Gastrocnemius medialis (tissue), 4 donors: ENCODE data around the gene RWDD2A.

Experiments used
- POLR2A ChIP-seq, 2 donors: fragments of 450-650 bp; IDR thresholded peaks; one replicate each; pipeline ENCODE4 v1.6.1; 2017; ENCODE audit warnings: antibody characterized with exemption in 2 of 2, mild to moderate bottlenecking in 2 of 2, moderate library complexity in 2 of 2
- TF ChIP-seq, protein P1 (sequence below), 5 experiments: fragments of 450-650 bp in 3 of 5; fragments of 200-600 bp in 2 of 5; sonication (generic) in 2 of 5; IDR thresholded peaks in 4 of 5; conservative IDR thresholded peaks in 1 of 5; 1 replicate in 4 of 5; 2 replicates in 1 of 5; pipeline ENCODE4 v1.5.1; 2016 to 2019; ENCODE audit warnings: antibody characterized with exemption in 5 of 5, mild to moderate bottlenecking in 3 of 5, moderate library complexity in 3 of 5

DNA sequence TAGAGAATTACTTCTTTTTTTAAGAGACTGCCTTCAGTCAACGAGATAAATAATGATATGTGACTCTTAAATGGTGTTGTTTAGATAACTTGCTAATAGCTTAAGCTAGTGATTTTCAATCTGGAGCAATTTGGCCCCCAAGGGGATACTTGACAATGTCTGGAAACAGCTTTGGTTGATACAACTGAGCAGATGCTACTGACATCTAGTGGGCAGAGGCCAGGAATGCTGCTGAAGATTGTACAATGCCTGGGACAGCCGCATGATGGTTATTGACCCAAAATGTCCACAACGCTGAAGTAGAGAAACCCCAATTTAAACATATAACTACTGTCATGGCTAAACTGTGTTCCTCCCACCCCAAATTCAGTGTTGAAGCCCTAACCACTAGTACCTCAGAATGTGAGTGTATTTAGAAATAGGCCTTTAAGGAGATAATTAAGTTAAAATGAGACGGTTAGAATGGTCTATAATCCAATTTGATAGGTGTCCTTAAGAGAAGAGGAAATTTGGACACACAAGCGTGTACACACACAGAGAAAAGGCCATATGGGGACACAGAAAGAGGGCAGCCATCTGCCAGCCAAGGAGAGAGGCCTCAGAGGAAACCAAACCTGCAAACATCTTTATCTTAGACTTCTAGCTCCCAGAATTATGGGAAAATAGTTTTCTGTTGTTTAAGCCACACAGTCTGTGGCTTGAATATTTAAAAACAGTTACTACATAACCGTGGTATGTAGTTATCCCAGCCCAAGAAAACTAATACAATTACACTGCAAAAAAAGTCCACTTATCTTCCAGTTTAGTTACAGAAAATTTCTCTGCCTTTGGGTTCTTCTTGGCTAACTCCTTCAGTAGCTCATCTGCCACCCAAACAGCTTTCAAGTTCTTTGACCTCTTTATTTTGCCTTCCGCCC is 22.2 kb downstream of the RWDD2A start:
- TF ChIP-seq, protein P1, sequence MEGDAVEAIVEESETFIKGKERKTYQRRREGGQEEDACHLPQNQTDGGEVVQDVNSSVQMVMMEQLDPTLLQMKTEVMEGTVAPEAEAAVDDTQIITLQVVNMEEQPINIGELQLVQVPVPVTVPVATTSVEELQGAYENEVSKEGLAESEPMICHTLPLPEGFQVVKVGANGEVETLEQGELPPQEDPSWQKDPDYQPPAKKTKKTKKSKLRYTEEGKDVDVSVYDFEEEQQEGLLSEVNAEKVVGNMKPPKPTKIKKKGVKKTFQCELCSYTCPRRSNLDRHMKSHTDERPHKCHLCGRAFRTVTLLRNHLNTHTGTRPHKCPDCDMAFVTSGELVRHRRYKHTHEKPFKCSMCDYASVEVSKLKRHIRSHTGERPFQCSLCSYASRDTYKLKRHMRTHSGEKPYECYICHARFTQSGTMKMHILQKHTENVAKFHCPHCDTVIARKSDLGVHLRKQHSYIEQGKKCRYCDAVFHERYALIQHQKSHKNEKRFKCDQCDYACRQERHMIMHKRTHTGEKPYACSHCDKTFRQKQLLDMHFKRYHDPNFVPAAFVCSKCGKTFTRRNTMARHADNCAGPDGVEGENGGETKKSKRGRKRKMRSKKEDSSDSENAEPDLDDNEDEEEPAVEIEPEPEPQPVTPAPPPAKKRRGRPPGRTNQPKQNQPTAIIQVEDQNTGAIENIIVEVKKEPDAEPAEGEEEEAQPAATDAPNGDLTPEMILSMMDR (IDR thresholded peaks at IDR 0.05 in 4 of 5, conservative IDR thresholded peaks at IDR 0.05 in 1 of 5), result peak in 4 of 5 experiments; percentile 40 to 76 (median 58)
- TF ChIP-seq POLR2A (IDR thresholded peaks at IDR 0.05), result no peak
